GM21737 (cell line): Measurements from ENCODE around the gene MYOF.
"Not testable (repeated sequence)": the region's sequence is repeated elsewhere in the genome, so short reads cannot be mapped to it uniquely, and the experiment has no call there.

Experiments
- ATAC-seq: cut with Tn5 transposase; IDR thresholded peaks from one replicate; pipeline ENCODE4 v1.9.1; 2021; ENCODE audit warnings: mild to moderate bottlenecking, moderate library complexity; ENCODE audit not compliant: unreplicated experiment

Gene MYOF

GRCh38 chr10:93435621-93436397 is 46.3 kb downstream of the MYOF start:
- ATAC-seq: no peak

- ATAC-seq: no peak
These were observed 47.1 kb downstream of the MYOF start for GRCh38 chr10:93434991-93435491.

- ATAC-seq: no peak
These were observed 50.8 kb downstream of the MYOF start for GRCh38 chr10:93431361-93431760.

- no peak for ATAC-seq
These were observed 56.3 kb downstream of the MYOF start for GRCh38 chr10:93425861-93426260.

- no peak for ATAC-seq
These were observed 60.0 kb downstream of the MYOF start for GRCh38 chr10:93422118-93422517.

GRCh38 chr10:93420944-93421825 is 60.9 kb downstream of the MYOF start:
- ATAC-seq: no peak

GRCh38 chr10:93420091-93420490 is 62.0 kb downstream of the MYOF start:
- ATAC-seq: no peak

- not testable (repeated sequence) for ATAC-seq
These were observed 63.1 kb downstream of the MYOF start for GRCh38 chr10:93419016-93419415.

- ATAC-seq: no peak
These were observed 64.2 kb downstream of the MYOF start for GRCh38 chr10:93417921-93418320.

GRCh38 chr10:93417266-93417665 is 64.9 kb downstream of the MYOF start:
- no peak for ATAC-seq

- no peak for ATAC-seq
These were observed 65.3 kb downstream of the MYOF start for GRCh38 chr10:93416824-93417223.

- no peak for ATAC-seq
These were observed 66.4 kb downstream of the MYOF start for GRCh38 chr10:93415693-93416092.

- no peak for ATAC-seq
These were observed 68.9 kb downstream of the MYOF start for GRCh38 chr10:93413252-93413689.

- no peak for ATAC-seq
These were observed 69.3 kb downstream of the MYOF start for GRCh38 chr10:93412801-93413200.

GRCh38 chr10:93410697-93411348 is 71.3 kb downstream of the MYOF start:
- ATAC-seq: no peak

- no peak for ATAC-seq
These were observed 73.4 kb downstream of the MYOF start for GRCh38 chr10:93408783-93409182.

- ATAC-seq: no peak
These were observed 75.6 kb downstream of the MYOF start for GRCh38 chr10:93406364-93407145.

GRCh38 chr10:93404048-93404354 is 78.1 kb downstream of the MYOF start:
- no peak for ATAC-seq

- ATAC-seq: no peak
These were observed 78.7 kb downstream of the MYOF start for GRCh38 chr10:93403152-93404047.

GRCh38 chr10:93402192-93402591 is 79.9 kb downstream of the MYOF start:
- ATAC-seq: no peak
